Activated CD8-positive, alpha-beta memory T cell treated with anti-CD3 and anti-CD28 coated beads for 1 hour (primary cell): ENCODE results near the gene SLC30A3.

ENCODE experiments used
- DNase-seq, 2 donors: peaks; one replicate each; pipeline ENCODE4 v3.0.0-alpha.2; 2020; ENCODE audit warnings: low read depth in 1 of 2; ENCODE audit errors: extremely low read depth in 1 of 2

The SLC30A3 gene

GRCh38 chr2:27261241-27261925 is 1.5 kb downstream of the SLC30A3 start:
- DNase-seq: no peak

GRCh38 chr2:27258051-27258450 is 4.8 kb downstream of the SLC30A3 start:
- DNase-seq: no peak

- no peak for DNase-seq
Measured at GRCh38 chr2:27256855-27257454, 5.9 kb downstream of the SLC30A3 start.

- DNase-seq: no peak
Measured at GRCh38 chr2:27255660-27256059, 7.2 kb downstream of the SLC30A3 start.

GRCh38 chr2:27255187-27255586 is 7.7 kb downstream of the SLC30A3 start:
- no peak for DNase-seq

GRCh38 chr2:27251766-27252165 is 11.1 kb downstream of the SLC30A3 start:
- no peak for DNase-seq

- DNase-seq: no peak
Measured at GRCh38 chr2:27250652-27251379, 12.0 kb downstream of the SLC30A3 start.

- peak; percentile 16 to 24 for DNase-seq
Measured at GRCh38 chr2:27249891-27250651, 12.8 kb downstream of the SLC30A3 start.

- DNase-seq: no peak
Measured at GRCh38 chr2:27249159-27249890, 13.5 kb downstream of the SLC30A3 start.

GRCh38 chr2:27247893-27248292 is 15.0 kb downstream of the SLC30A3 start:
- DNase-seq: no peak

- no peak for DNase-seq
Measured at GRCh38 chr2:27245626-27246025, 17.2 kb downstream of the SLC30A3 start.

- no peak for DNase-seq
Measured at GRCh38 chr2:27245116-27245515, 17.7 kb downstream of the SLC30A3 start.

GRCh38 chr2:27243391-27244130 is 19.3 kb downstream of the SLC30A3 start:
- DNase-seq: no peak

- DNase-seq: no peak
Measured at GRCh38 chr2:27242614-27242951, 20.3 kb downstream of the SLC30A3 start.

GRCh38 chr2:27241761-27242613 is 20.9 kb downstream of the SLC30A3 start:
- no peak for DNase-seq

- no peak for DNase-seq
Measured at GRCh38 chr2:27240406-27240805, 22.4 kb downstream of the SLC30A3 start.

- DNase-seq: no peak
Measured at GRCh38 chr2:27238976-27239375, 23.9 kb downstream of the SLC30A3 start.

GRCh38 chr2:27237341-27237945 is 25.4 kb downstream of the SLC30A3 start:
- no peak for DNase-seq

- no peak for DNase-seq
Measured at GRCh38 chr2:27236626-27237025, 26.2 kb downstream of the SLC30A3 start.
